ENCODE measurements around the gene ANKRD11.
A peak's percentile ranks its signal among the peaks of the same experiment; 100 is the strongest.
"Not testable (repeated sequence)": the region's sequence is repeated elsewhere in the genome, so short reads cannot be mapped to it uniquely, and the experiment has no call there.

The ANKRD11 gene

GRCh38 chr16:89244754-89245153, 245.6 kb downstream of the ANKRD11 start:
- no peak for DNase-seq (ENCODE audit: low read depth, low spot score)

DNA sequence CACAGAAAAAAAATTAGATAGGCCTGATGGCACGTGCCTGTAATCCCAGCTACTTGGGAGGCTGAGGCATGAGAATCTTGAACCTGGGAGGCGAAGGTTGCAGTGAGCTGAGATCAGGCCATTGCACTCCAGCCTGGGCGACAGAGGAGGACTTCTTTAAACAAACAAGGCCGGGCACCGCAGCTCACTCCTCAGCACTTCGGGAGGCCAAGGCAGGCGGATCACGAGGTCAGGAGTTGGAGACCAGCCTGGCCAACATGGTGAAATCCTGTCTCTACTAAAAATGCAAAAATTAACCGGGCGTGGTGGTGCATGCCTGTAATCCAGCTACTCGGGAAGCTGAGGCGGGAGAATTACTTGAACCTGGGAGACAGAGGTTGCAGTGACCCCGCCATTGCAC, 246.1 kb downstream of the ANKRD11 start:
- not testable (repeated sequence) for DNase-seq (ENCODE audit: low read depth, low spot score)

- DNase-seq (ENCODE audit: low read depth, low spot score), result no peak
These were observed 246.7 kb downstream of the ANKRD11 start for GRCh38 chr16:89243664-89244063.

GRCh38 chr16:89242795-89243200, 247.6 kb downstream of the ANKRD11 start:
- no peak for DNase-seq (ENCODE audit: low read depth, low spot score)

GRCh38 chr16:89241187-89242007, 249.0 kb downstream of the ANKRD11 start:
- peak; percentile 85 for DNase-seq (ENCODE audit: low read depth, low spot score)

GRCh38 chr16:89237733-89238132, 252.6 kb downstream of the ANKRD11 start:
- DNase-seq (ENCODE audit: low read depth, low spot score), result no peak

DNA sequence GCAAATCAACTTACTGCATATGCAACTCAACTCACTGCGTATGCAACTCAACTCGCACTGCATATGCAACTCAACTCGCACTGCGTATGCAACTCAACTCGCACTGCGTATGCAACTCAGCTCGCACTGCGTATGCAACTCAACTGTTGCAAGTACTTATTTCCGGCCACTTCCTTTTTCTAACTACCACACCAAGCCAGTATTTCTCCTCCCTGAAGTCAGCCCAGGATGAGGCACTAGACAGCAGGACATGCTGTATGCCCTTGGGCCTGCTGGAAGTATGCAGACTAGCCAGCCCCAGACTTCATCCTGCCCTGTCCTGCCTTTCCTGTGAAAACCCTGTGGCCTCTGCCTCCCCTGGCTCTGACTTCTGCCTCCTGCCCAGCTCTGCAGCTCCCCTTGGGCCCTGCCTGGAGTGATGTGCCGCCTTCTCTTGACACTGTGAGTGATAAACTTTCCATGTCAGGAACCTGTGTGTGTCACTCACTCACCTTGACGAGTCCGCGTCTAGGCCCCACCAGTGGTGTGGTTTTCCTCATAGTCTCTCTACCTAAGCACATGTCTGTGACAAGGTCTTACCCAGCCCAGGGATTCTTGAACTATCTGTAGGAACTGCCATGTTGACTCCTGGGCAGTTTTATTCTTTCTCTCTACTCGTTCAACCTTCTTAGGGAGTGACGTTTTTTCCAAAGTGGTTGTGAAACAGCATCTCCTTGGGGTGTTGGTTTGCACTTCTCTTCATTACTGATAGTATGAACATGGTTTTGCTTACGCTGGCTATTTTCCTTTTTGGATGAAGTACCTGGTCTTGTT, 256.5 kb downstream of the ANKRD11 start:
- DNase-seq (ENCODE audit: low read depth, low spot score), result no peak

DNA sequence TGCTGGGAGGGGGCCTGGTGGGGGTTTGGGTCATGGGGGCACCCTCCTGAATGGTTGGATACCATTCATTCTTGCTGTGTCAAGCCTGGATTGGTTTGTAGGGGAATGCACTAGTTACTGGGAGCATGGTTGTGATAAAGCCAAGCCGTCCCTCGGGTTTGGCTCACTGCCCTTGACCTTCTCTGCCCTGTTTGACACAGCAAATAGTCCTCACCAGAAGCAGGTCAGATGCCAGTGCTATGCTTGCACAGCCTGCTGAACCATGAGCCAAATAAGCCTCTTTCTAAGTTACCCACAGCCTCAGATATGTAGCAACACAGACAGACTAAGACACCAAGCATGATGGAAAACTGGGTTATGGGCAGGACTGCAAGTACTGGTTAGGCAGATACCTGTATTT, 258.3 kb downstream of the ANKRD11 start:
- no peak for DNase-seq (ENCODE audit: low read depth, low spot score)

- no peak for DNase-seq (ENCODE audit: low read depth, low spot score)
These were observed 260.1 kb downstream of the ANKRD11 start for GRCh38 chr16:89230255-89230654.

DNA sequence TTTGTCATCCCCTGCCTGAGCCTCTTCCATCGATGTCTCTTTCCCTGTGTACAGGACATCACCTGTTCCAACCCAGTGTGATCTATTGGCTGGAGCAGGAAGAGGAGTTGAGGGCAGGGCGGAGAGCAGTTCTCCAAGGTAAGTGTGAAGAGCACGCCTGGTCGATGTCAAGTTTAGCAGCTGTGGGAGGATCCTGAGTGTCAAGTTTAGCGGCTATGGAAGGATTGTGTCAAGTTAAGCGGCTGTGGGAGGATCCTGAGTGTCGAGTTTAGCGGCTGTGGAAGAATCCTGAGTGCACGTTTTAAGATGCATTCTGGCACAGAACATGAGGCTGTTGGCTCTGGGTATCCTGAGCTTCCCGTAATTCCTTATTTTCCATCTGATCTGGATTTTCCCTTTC, 265.7 kb downstream of the ANKRD11 start:
- DNase-seq (ENCODE audit: low read depth, low spot score), result no peak

- DNase-seq (ENCODE audit: low read depth, low spot score), result no peak
These were observed 267.4 kb downstream of the ANKRD11 start for GRCh38 chr16:89222931-89223330.

DNA sequence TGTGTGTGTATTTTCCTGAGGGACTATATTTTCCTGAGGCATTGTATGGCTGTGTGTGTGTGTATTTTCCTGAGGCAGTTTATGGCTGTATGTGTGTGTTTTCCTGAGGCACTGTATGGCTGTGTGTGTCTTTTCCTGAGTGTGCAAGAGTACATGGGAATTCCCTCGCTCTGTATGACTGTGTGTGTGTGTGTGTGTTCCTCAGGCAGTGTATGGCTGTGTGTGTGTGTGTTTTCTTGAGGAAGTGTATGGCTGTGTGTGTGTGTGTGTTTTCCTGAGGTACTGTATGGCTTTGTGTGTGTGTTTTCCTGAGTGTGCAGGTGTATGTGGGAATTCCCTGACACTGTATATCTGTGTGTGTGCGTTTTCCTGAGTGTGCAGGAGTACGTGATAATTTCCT, 268.8 kb downstream of the ANKRD11 start:
- no peak for DNase-seq (ENCODE audit: low read depth, low spot score)

DNA sequence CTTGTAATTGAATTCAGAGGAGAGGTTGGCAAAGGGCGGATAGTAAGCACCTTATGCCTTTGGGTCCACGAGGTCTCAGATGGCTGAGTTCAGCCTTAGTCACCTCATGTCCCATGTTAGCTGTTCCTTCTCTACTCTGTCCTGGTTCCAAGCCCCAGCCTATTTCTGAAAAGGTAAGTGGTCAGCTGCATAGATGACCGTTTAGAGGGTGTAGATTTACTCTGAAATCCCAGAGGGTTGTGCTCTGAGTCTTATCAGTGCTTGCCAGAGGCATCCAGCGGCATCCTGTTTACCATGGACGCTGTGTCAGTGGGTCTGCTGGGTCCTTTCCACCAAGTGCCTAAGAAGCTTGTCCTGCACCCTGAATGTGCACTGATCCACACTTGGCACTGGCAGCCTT, 271.0 kb downstream of the ANKRD11 start:
- DNase-seq (ENCODE audit: low read depth, low spot score), result no peak

Data from ELF-1 (cell line).